GM23338 (cell line): ENCODE results near the gene NOTCH3. TPM values are rescaled to one million over a fixed set of nuclear protein-coding genes. Genes with fewer than 3 reads are reported as not detected.

Experiments used
- ATAC-seq: fragments of 200-7000 bp; cut with Tn5 transposase; 3 replicates; pipeline ENCODE4 v1.9.1; 2020
- DNase-seq: peaks from one replicate; pipeline ENCODE4 v3.0.0-alpha.2; 2015; ENCODE audit warnings: low spot score
- H2AFZ ChIP-seq: fragments of 200-600 bp; sonication (generic); 2 replicates; pipeline ENCODE4 v1.8.0; 2016; ENCODE audit warnings: antibody characterized with exemption, mild to moderate bottlenecking, moderate library complexity
- H3F3A ChIP-seq: fragments of 200-600 bp; sonication (generic); replicated peaks from 2 replicates; pipeline ENCODE4 v1.8.0; 2017; ENCODE audit warnings: antibody characterized with exemption, mixed run types, low read depth
- H3K27ac ChIP-seq: fragments of 200-600 bp; sonication (generic); 2 replicates; pipeline ENCODE4 v1.6.1; 2016; ENCODE audit warnings: low read depth
- H3K27me3 ChIP-seq: fragments of 200-600 bp; sonication (generic); 2 replicates; pipeline ENCODE4 v1.8.0; 2016; ENCODE audit warnings: mild to moderate bottlenecking, mixed run types, moderate library complexity; ENCODE audit not compliant: insufficient read depth
- H3K36me3 ChIP-seq: fragments of 200-600 bp; sonication (generic); 2 replicates; pipeline ENCODE4 v1.8.0; 2016; ENCODE audit warnings: mild to moderate bottlenecking; ENCODE audit not compliant: insufficient read depth
- H3K4me1 ChIP-seq: fragments of 200-600 bp; sonication (generic); 2 replicates; pipeline ENCODE4 v1.8.0; 2016; ENCODE audit warnings: mild to moderate bottlenecking, moderate library complexity; ENCODE audit not compliant: insufficient read depth
- H3K4me2 ChIP-seq: fragments of 200-600 bp; sonication (generic); 2 replicates; pipeline ENCODE4 v1.7.1; 2017; ENCODE audit warnings: mixed run types
- H3K4me3 ChIP-seq: fragments of 200-600 bp; sonication (generic); 2 replicates; pipeline ENCODE4 v1.6.1; 2016; ENCODE audit warnings: mixed run types
- H3K79me2 ChIP-seq: fragments of 200-600 bp; sonication (generic); replicated peaks from 2 replicates; pipeline ENCODE4 v1.8.0; 2017; ENCODE audit warnings: mild to moderate bottlenecking; ENCODE audit not compliant: insufficient read depth
- H3K9me2 ChIP-seq: fragments of 200-600 bp; sonication (generic); 2 replicates; pipeline ENCODE4 v1.8.0; 2017; ENCODE audit not compliant: insufficient read depth
- H4K20me1 ChIP-seq: fragments of 200-600 bp; sonication (generic); replicated peaks from 2 replicates; pipeline ENCODE4 v1.8.0; 2017; ENCODE audit warnings: mild to moderate bottlenecking; ENCODE audit not compliant: insufficient read depth
- H3K27ac Mint-ChIP-seq: 2 replicates; pipeline ENCODE4 v1.8.0; 2020; ENCODE audit warnings: inconsistent platforms, mild to moderate bottlenecking, moderate library complexity, mixed read lengths
- H3K27me3 Mint-ChIP-seq: 3 replicates; pipeline ENCODE4 v1.8.0; 2022; ENCODE audit warnings: low read depth, mild to moderate bottlenecking, moderate library complexity, mixed read lengths, inconsistent platforms; ENCODE audit not compliant: insufficient read depth, poor library complexity
- H3K36me3 Mint-ChIP-seq: 3 replicates; pipeline ENCODE4 v1.8.0; 2021; ENCODE audit warnings: low read depth, mild to moderate bottlenecking, inconsistent platforms, moderate library complexity, mixed read lengths
- H3K4me1 Mint-ChIP-seq: 3 replicates; pipeline ENCODE4 v1.8.0; 2020; ENCODE audit warnings: mild to moderate bottlenecking, inconsistent platforms, mixed read lengths
- H3K4me3 Mint-ChIP-seq: 3 replicates; pipeline ENCODE4 v1.8.0; 2021; ENCODE audit warnings: moderate library complexity, mild to moderate bottlenecking, inconsistent platforms, mixed read lengths
- H3K9me3 Mint-ChIP-seq: 3 replicates; pipeline ENCODE4 v1.8.0; 2020; ENCODE audit warnings: moderate library complexity, mild to moderate bottlenecking, inconsistent platforms, mixed read lengths
- CREB1 ChIP-seq: fragments of 250-450 bp; sonication (Bioruptor Pico); IDR thresholded peaks from 2 replicates; pipeline ENCODE4 v1.5.0; 2020; ENCODE audit warnings: low read depth, mild to moderate bottlenecking, moderate library complexity
- EZH2 ChIP-seq: fragments of 200-600 bp; sonication (generic); IDR thresholded peaks from one replicate; pipeline ENCODE4 v1.8.0; 2017; ENCODE audit warnings: antibody characterized with exemption, mild to moderate bottlenecking, low read depth; ENCODE audit not compliant: unreplicated experiment
- EZH2phosphoT487 ChIP-seq: fragments of 200-600 bp; sonication (generic); IDR thresholded peaks from one replicate; pipeline ENCODE4 v1.8.1; 2018; ENCODE audit warnings: antibody characterized with exemption; ENCODE audit not compliant: unreplicated experiment
- JUNB ChIP-seq: IDR thresholded peaks from one replicate; pipeline ENCODE4 v1.6.1; 2016; ENCODE audit warnings: antibody characterized with exemption; ENCODE audit not compliant: unreplicated experiment
- NANOG ChIP-seq: IDR thresholded peaks from 2 replicates; pipeline ENCODE4 v1.6.1; 2016; ENCODE audit warnings: antibody characterized with exemption, borderline replicate concordance
- POLR2AphosphoS5 ChIP-seq: IDR thresholded peaks from 2 replicates; pipeline ENCODE4 v1.6.1; 2016; ENCODE audit warnings: antibody characterized with exemption, low read depth
- STAT1 ChIP-seq: IDR thresholded peaks from one replicate; pipeline ENCODE4 v1.6.1; 2016; ENCODE audit warnings: antibody characterized with exemption; ENCODE audit not compliant: unreplicated experiment
- ZNF114 ChIP-seq: fragments of 250-450 bp; sonication (Bioruptor Pico); IDR thresholded peaks from 2 replicates; pipeline ENCODE4 v1.5.0; 2020; ENCODE audit warnings: mild to moderate bottlenecking, moderate library complexity
- ZNF331 ChIP-seq: fragments of 250-450 bp; sonication (Bioruptor Pico); IDR thresholded peaks from 2 replicates; pipeline ENCODE4 v1.5.0; 2020; ENCODE audit warnings: low read depth, mild to moderate bottlenecking, moderate library complexity
- polyA plus RNA-seq: library from polyadenylated mRNA; unstranded; fragments of >200 nt; fragmentation: Nextera tagmentation; extraction: Ambion mirVana; gene quantifications from 2 replicates; pipeline ENCODE4 v1.2.1, GENCODE V29; 2016
- total RNA-seq: library from RNA; depleted of rRNA; stranded (reverse); fragments of >200 nt; shearing (Covaris generic); gene quantifications from 2 replicates; pipeline ENCODE4 v1.2.3, GENCODE V29; 2014
- TF ChIP-seq, protein P1 (sequence below): fragments of 250-450 bp; sonication (Bioruptor Pico); IDR thresholded peaks from 2 replicates; pipeline ENCODE4 v1.5.0; 2020; ENCODE audit warnings: mild to moderate bottlenecking, moderate library complexity
- TF ChIP-seq, protein P2 (sequence below): IDR thresholded peaks from one replicate; pipeline ENCODE4 v1.6.1; 2018; ENCODE audit warnings: antibody characterized with exemption; ENCODE audit not compliant: unreplicated experiment
- TF ChIP-seq, protein P3 (sequence below): IDR thresholded peaks from 2 replicates; pipeline ENCODE4 v1.6.1; 2016; ENCODE audit warnings: antibody characterized with exemption
- TF ChIP-seq, protein P4 (sequence below), 2 experiments: fragments of 200-600 bp in 1 of 2; sonication (generic) in 1 of 2; conservative IDR thresholded peaks; 2 replicates each; pipeline versions ENCODE4 v1.5.1 to v1.6.1; 2016 to 2017; ENCODE audit warnings: antibody characterized with exemption in 2 of 2, low read depth in 2 of 2, mild to moderate bottlenecking in 2 of 2, moderate library complexity in 1 of 2

Gene NOTCH3
- total and polyA plus RNA-seq, 2 experiments from 2014 or later, result 24.3 to 172 TPM

DNA sequence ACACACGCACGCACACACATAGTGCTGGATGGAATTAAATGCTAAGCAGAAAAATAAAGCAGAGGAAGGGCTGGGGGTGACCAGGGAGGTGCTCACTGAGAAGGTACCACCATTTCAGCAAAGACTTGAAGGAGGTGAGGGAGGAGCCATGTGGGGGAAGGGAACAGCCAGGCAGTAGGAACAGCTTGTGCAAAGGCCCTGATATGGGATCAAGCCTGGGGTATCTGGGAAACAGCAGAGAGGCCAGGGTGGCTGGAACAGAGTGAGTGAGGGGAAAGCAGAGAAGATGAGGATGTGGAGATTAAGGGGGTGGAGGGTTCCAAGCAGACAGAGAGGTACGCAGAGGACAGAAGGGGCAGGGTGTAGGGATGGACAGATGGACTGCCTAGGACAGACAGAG lies 25.2 kb downstream of the NOTCH3 start:
- Histone ChIP-seq H3K79me2 (0 out of 2 replicates have a peak, but pooled peaks cover 3% of the 10 kb centered on the region), H4K20me1 (peaks cover 7% of the 10 kb centered on the region), H3K36me3 (peaks cover 7% of the 10 kb centered on the region; the same call in 1 of the 2 replicates), H3K27me3 (no peaks in the 10 kb centered on the region), H3K4me2 (no peak overlapping the region), H3K9me2 (no peaks in the 10 kb centered on the region), H2AFZ (no peak overlapping the region), H3K27ac (no peak overlapping the region), H3F3A (peaks cover 23% of the 10 kb centered on the region), H3K4me3 (no peak overlapping the region), H3K4me1 (no peaks in the 10 kb centered on the region)
- Mint-ChIP-seq H3K27me3 (peaks cover 8% of the 10 kb centered on the region), H3K4me1 (peaks cover 11% of the 10 kb centered on the region), H3K27ac (no peak overlapping the region), H3K4me3 (no peak overlapping the region), H3K9me3 (no peaks in the 10 kb centered on the region), H3K36me3 (peaks cover 70% of the 10 kb centered on the region)
- DNase-seq (no peak), ATAC-seq (no peak)
- TF ChIP-seq NANOG (no peak), JUNB (no peak), STAT1 (no peak), ZNF331 (no peak), CREB1 (CRISPR knock-in tag) (no peak), EZH2 (no peak), POLR2AphosphoS5 (no peak), ZNF114 (CRISPR knock-in tag) (no peak), EZH2phosphoT487 (no peak)
- TF ChIP-seq, protein P1, sequence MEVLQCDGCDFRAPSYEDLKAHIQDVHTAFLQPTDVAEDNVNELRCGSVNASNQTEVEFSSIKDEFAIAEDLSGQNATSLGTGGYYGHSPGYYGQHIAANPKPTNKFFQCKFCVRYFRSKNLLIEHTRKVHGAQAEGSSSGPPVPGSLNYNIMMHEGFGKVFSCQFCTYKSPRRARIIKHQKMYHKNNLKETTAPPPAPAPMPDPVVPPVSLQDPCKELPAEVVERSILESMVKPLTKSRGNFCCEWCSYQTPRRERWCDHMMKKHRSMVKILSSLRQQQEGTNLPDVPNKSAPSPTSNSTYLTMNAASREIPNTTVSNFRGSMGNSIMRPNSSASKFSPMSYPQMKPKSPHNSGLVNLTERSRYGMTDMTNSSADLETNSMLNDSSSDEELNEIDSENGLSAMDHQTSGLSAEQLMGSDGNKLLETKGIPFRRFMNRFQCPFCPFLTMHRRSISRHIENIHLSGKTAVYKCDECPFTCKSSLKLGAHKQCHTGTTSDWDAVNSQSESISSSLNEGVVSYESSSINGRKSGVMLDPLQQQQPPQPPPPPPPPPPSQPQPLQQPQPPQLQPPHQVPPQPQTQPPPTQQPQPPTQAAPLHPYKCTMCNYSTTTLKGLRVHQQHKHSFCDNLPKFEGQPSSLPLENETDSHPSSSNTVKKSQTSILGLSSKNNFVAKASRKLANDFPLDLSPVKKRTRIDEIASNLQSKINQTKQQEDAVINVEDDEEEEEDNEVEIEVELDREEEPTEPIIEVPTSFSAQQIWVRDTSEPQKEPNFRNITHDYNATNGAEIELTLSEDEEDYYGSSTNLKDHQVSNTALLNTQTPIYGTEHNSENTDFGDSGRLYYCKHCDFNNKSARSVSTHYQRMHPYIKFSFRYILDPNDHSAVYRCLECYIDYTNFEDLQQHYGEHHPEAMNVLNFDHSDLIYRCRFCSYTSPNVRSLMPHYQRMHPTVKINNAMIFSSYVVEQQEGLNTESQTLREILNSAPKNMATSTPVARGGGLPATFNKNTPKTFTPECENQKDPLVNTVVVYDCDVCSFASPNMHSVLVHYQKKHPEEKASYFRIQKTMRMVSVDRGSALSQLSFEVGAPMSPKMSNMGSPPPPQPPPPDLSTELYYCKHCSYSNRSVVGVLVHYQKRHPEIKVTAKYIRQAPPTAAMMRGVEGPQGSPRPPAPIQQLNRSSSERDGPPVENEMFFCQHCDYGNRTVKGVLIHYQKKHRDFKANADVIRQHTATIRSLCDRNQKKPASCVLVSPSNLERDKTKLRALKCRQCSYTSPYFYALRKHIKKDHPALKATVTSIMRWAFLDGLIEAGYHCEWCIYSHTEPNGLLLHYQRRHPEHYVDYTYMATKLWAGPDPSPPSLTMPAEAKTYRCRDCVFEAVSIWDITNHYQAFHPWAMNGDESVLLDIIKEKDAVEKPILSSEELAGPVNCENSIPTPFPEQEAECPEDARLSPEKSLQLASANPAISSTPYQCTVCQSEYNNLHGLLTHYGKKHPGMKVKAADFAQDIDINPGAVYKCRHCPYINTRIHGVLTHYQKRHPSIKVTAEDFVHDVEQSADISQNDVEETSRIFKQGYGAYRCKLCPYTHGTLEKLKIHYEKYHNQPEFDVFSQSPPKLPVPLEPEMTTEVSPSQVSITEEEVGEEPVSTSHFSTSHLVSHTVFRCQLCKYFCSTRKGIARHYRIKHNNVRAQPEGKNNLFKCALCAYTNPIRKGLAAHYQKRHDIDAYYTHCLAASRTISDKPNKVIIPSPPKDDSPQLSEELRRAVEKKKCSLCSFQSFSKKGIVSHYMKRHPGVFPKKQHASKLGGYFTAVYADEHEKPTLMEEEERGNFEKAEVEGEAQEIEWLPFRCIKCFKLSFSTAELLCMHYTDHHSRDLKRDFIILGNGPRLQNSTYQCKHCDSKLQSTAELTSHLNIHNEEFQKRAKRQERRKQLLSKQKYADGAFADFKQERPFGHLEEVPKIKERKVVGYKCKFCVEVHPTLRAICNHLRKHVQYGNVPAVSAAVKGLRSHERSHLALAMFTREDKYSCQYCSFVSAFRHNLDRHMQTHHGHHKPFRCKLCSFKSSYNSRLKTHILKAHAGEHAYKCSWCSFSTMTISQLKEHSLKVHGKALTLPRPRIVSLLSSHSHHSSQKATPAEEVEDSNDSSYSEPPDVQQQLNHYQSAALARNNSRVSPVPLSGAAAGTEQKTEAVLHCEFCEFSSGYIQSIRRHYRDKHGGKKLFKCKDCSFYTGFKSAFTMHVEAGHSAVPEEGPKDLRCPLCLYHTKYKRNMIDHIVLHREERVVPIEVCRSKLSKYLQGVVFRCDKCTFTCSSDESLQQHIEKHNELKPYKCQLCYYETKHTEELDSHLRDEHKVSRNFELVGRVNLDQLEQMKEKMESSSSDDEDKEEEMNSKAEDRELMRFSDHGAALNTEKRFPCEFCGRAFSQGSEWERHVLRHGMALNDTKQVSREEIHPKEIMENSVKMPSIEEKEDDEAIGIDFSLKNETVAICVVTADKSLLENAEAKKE, result no peak
- TF ChIP-seq, protein P2, sequence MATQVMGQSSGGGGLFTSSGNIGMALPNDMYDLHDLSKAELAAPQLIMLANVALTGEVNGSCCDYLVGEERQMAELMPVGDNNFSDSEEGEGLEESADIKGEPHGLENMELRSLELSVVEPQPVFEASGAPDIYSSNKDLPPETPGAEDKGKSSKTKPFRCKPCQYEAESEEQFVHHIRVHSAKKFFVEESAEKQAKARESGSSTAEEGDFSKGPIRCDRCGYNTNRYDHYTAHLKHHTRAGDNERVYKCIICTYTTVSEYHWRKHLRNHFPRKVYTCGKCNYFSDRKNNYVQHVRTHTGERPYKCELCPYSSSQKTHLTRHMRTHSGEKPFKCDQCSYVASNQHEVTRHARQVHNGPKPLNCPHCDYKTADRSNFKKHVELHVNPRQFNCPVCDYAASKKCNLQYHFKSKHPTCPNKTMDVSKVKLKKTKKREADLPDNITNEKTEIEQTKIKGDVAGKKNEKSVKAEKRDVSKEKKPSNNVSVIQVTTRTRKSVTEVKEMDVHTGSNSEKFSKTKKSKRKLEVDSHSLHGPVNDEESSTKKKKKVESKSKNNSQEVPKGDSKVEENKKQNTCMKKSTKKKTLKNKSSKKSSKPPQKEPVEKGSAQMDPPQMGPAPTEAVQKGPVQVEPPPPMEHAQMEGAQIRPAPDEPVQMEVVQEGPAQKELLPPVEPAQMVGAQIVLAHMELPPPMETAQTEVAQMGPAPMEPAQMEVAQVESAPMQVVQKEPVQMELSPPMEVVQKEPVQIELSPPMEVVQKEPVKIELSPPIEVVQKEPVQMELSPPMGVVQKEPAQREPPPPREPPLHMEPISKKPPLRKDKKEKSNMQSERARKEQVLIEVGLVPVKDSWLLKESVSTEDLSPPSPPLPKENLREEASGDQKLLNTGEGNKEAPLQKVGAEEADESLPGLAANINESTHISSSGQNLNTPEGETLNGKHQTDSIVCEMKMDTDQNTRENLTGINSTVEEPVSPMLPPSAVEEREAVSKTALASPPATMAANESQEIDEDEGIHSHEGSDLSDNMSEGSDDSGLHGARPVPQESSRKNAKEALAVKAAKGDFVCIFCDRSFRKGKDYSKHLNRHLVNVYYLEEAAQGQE, result no peak
- TF ChIP-seq, protein P3, sequence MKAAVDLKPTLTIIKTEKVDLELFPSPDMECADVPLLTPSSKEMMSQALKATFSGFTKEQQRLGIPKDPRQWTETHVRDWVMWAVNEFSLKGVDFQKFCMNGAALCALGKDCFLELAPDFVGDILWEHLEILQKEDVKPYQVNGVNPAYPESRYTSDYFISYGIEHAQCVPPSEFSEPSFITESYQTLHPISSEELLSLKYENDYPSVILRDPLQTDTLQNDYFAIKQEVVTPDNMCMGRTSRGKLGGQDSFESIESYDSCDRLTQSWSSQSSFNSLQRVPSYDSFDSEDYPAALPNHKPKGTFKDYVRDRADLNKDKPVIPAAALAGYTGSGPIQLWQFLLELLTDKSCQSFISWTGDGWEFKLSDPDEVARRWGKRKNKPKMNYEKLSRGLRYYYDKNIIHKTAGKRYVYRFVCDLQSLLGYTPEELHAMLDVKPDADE, result no peak
- TF ChIP-seq, protein P4, sequence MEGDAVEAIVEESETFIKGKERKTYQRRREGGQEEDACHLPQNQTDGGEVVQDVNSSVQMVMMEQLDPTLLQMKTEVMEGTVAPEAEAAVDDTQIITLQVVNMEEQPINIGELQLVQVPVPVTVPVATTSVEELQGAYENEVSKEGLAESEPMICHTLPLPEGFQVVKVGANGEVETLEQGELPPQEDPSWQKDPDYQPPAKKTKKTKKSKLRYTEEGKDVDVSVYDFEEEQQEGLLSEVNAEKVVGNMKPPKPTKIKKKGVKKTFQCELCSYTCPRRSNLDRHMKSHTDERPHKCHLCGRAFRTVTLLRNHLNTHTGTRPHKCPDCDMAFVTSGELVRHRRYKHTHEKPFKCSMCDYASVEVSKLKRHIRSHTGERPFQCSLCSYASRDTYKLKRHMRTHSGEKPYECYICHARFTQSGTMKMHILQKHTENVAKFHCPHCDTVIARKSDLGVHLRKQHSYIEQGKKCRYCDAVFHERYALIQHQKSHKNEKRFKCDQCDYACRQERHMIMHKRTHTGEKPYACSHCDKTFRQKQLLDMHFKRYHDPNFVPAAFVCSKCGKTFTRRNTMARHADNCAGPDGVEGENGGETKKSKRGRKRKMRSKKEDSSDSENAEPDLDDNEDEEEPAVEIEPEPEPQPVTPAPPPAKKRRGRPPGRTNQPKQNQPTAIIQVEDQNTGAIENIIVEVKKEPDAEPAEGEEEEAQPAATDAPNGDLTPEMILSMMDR (conservative IDR thresholded peaks at IDR 0.05; ENCODE audit: low read depth in 2 of 2), result no peak
